Fibroblast of peridontal ligament (primary cell): ENCODE measurements around the gene PDIA4.
"Not testable (repeated sequence)": the region's sequence is repeated elsewhere in the genome, so short reads cannot be mapped to it uniquely, and the experiment has no call there.

Experiments used
- DNase-seq: peaks from one replicate; pipeline ENCODE4 v3.0.0-alpha.2; 2010; ENCODE audit errors: extremely low read depth

PDIA4 gene

DNA sequence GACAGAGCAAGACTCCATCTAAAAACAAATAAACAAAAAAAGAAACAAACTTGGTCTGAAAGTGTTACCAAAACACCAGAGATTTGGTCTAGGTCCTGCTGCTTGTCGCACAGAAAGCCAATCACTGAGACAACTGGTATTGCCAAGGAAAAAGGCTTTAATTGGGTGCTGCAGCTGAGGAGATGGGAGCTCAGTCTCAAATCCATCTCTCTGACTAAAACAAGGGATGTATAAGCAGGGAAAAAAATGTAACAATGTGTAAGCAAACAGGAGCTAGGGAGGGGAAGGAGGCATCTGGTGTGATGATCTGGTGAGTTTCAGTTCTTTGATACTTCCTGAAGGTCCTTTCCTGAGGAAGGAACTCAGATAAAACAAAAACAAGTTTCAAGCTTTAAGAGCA lies 8.4 kb upstream of the PDIA4 start:
- no peak for DNase-seq

DNA sequence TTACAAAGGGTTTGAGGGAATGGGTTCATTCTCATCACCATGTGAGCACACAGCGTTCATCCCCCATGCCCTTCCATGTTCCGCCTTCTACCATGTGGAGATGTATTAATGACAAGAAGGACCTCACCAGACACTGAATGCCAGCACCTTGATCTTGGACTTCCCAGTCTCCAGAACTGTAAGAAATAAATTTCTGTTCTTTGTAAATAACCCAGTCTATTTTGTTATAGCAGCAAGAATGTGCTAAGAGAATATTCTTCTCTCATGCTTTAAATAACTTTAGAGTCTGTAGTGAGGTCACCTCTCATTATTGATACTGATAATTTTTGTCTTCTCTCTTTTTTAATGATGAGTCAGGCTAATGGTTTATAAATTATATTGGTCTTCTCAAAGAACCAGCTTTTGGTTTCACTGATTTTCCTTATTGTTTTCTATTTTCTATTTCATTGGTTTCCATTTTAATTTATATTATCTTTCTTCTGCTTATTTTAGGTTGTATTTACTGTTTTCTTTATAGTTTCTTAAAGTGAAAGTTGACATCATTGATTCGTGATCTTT lies 3.1 kb upstream of the PDIA4 start:
- DNase-seq, result no peak

DNA sequence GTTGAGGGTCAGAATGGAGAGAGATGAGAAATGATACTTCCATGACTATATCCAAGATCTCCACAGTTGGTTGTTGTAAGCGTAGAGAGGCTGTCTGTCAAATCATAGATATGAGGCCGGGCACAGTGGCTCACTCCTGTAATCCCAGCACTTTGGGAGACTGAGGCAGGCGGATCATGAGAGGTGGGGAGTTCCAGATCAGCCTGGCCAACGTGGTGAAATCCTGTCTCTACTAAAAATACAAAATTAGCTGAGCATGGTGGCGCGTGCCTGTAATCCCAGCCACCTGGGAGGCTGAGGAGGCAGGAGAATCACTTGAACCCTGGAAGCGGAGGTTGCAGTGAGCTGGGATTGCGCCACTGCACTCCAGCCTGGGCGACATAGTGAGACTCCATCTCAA lies 2.1 kb upstream of the PDIA4 start:
- not testable (repeated sequence) for DNase-seq

DNA sequence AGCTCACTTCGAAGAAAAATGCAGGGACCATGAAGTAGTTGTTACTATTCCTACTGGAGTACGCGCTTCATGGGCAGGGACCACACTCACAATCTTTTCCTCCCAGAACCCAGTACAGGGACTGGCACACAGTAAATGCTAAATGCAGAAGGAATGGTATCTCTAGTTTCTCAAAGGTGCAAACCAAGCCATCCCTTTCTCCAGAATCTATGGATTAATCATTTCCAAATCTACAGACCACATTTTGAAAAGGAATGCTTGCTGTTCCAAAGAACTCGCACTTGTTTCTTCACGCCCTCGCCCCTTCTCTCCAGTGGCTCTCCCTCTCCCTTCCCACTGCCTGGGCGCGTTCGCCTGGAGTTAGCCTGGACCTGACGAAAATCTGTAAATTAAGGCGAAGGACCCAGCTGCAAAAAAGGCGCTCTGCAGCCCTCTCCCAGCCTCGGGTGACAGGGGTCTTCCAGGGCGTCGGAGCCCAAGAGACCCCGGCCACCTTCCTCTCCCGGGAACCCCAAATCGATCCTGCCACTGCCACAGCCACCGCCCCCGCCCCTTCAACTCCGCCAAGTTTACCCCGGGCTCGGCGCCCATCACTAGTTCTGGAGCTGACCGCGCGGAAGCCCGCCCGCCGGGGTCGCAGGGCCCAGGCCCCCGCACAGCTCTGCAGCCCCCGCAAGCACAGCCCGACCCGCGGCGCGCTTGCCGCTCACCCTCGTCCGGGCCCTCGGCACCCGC lies 527 bp downstream of the PDIA4 start:
- peak; percentile 37 for DNase-seq

DNA sequence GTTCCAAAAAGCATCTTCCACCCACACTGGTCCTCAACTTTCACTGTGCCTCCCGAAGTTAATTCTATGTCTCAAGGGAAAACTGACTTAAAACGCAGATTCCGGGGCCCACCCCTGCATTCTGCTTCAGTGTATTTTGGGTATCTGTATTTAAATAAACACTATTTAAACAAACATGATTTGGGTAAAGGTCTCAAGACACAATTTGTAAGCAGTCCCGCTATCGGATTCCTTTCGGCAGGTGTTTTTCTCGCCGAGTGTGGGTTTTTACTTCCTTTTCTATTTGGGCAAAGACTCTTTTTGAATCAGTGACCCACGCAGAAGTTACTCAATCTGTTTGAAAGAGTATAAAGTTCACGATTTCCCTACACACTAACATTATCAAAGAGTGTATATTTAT lies 1.2 kb downstream of the PDIA4 start:
- DNase-seq, result peak; percentile 19

DNA sequence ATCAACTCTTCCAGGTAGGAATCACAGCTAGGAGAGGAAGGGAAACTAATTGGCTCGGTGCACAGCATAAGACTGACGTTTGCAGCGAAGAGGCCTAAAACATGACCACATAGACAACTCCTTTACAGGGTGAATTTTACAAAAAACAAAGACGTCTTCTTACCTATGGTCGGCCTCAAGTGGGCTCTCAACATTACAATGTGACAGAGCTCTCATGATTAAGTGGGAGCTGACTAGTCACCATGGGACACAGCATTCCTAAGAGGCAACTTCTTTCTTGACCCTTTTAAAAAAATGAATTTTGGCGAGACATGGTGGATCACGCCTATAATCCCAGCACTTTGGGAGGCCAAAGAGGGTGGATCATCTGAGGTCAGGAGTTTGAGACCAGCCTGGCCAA lies 4.6 kb downstream of the PDIA4 start:
- no peak for DNase-seq

DNA sequence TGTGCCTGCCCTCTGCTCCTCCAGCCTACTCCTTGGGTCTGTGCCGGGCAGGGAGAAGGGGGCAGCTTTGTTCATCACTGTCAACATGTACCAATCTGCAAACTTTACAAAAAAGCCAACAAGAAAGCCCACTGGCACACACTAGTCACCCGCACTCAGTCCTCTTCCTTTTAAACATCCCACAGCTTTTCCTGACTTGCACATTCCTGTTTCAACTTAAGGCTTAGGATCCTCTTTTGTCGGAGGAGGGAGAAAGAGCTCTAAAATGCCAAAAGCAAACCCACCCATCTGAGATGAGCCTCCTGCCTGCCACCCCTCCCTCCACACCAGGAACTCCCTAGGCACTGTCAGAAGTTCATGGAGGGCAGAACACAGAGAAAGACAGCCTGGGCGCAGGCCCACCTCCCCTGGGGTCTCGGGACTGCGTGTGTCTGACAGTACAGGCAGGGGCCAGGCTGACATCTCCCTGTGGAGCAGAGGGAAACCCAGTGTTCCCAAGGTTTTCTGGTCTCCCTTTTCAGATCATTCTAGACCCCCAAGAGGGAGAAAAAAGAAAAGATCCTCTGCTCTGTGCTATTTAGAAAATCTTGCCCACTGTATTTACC lies 5.4 kb downstream of the PDIA4 start:
- peak; percentile 36 for DNase-seq

DNA sequence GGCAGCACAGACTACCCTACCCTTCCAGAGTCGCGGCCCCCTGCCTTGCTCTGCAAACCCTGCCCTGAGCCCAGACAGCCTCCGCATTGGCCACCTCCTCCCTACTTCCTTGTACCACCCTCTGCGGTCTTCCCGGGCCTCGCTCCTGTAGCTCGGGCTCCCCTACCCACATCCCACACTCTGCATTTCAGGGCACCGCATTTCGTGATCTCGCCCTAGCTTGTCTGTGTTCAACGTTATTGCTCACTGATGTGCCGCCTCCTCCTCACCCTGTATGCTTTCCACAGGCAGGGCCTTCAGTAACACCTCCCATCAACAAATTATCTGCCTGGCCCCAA lies 6.6 kb downstream of the PDIA4 start:
- DNase-seq, result no peak

DNA sequence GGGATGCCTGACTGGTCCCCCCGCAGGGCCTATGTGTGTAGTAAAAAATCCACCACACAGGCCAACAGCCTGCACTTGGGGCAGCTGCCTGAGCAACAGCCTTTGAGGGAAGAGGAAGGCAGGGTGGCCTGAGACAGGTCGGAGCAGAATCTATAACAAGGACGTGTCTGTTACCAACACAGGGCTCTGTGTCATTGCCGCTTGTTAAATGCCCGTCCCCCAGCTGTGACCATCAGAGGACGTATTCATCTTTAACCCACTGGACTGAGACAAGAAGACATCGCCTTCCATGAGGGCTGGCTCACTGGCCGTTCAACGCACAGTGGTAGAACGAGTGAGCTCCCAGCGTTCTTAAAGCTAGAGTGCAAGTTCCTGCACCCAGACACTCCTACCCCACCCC lies 7.8 kb downstream of the PDIA4 start:
- no peak for DNase-seq

DNA sequence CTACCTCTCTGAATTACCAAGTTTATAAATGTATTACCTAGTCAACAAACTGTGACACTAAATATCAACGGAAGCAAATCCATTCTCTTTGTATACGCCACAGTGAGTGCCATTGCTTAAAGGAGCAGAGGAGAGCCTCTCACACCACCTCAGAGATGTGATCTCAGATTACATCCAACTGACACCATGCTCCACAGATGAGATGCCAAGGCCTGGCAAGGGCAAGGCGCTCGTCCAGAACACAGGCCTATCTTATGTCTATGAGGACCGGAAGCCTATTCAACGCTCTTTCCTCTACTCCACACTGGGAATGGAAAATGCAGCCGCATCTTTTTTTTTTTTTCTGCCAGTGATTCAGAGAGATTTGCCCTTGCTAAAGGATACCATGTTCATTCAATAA lies 11.4 kb downstream of the PDIA4 start:
- DNase-seq, result no peak

DNA sequence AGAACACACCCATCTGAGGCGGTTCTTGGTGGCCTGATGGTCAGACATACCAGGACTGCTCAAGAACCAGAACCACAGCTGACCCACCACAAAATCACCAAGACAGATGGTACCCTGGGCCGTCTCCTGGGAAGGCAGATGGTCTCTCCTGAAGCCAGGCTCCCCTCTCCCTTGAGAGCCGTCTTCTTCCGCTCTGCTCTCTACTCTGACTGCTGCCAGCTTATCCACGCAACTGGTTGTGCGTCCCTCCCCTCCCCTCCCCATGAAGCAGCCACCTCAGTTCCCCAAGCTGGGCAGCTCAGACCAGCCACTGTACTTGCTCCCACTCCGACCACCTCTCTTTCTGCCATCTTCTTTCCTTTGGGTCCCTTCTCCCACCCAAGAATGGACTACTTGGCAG lies 14.0 kb downstream of the PDIA4 start:
- DNase-seq, result no peak

DNA sequence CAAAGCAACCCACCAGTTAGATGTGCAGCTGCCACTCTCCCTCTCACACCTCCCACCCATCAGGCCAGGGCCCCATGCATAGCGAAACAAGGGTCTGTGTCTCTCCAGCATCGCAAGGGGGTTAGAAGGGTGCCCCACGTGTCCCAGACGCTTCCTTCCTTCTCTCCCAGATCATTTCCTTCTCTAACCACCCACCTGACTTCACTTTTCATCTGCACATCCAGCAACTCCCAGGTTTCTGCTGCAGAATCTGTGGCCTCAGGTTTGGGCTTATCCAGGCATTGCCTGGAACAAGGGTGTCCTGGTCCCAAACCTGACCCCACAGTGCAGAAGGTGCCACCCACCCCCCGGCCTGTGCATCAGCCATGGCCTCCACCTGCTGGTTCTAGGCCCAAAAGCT lies 14.4 kb downstream of the PDIA4 start:
- no peak for DNase-seq

DNA sequence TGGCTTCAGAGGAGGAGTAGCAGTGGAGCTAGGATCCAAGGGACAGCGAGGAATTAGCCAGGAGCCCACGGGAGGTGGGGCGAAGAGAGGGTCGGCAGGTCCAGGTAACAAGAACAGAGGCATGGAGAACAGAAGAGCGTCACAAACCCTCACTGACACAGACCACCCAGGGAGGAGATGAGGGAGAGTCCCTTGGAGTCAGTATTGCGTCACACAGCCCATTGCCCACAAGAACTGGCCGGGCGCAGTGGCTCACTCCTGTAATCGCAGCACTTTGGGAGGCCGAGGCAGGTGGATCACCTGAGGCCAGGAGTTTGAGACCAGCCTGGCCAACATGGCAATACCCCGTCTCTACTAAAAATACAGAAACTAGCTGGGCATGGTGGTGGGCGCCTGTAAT lies 15.6 kb downstream of the PDIA4 start:
- not testable (repeated sequence) for DNase-seq

DNA sequence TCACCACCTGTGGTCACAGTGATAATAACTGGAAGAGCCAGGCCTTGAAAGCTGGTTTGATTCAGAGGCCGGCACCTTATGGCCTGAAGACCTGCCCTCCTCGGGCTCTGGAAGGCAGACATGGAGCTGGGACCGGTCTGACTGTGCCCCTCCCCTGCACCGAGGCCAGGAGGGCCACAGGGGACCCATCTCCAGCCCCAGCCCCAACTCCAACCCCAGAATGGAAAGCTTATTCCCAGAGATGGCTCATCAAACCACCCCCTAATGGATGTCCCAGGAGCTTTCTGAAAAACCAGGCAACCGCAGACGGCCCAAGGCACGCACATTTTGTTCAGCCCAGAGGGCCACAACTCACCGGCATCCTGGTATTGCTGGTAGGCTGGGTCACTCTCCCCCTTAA lies 16.8 kb downstream of the PDIA4 start:
- no peak for DNase-seq

DNA sequence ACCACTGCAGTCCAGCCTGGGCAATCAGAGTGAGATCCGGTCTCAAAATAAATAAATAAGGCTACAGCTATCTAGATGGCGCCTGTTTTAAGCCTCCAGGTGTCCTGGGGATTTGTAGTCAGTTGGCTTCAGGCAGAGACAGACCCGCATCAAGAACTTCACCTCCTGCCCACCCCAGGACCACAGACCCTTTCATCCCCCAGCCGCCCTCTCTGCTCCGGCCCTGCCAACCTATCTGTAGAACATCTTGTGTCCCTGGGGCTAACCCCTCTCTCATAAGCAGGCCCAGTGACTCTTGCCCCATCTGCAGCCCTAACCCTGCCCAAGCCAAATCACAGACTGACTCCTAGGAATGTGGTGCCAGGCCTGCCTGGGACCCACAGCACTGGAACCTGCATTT lies 17.9 kb downstream of the PDIA4 start:
- no peak for DNase-seq

DNA sequence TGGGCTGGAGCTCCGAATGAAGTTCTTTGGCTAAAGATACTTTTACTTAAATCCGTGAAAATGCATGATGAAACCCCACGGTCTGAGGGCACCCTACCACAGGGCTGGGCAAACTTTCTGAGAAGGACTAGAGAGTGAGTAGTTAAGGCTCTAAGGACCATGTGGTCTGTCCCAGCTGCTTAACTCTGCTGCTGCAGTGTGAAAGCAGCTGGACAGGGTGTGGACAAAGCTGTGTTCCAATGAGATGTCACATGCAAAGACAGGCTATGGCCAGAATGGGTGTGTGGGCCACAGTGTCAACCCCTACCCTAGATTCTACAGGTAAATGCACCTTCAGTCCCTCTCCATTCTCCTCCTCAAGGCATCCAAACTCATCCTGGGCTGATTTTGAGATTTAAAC lies 18.8 kb downstream of the PDIA4 start:
- no peak for DNase-seq

DNA sequence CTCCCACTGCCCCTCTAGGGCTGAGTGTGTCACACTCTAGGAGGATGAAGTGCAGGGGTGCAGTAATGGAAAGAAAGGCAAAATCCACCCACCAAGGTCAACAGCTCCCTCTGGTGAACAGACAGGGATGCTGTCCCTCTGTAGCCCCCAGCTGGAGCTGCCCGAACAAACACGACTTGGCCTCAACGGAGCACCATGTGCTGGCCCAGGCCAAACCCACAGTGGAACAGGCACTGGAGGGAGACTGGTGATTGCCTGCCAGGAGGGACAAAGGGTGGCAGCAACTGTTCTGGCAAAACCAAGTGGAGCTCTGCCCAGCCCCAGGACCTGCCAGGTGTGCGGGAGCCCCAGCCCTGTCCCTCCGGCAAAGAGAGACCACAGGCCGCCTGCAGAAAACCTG lies 20.7 kb downstream of the PDIA4 start:
- no peak for DNase-seq

DNA sequence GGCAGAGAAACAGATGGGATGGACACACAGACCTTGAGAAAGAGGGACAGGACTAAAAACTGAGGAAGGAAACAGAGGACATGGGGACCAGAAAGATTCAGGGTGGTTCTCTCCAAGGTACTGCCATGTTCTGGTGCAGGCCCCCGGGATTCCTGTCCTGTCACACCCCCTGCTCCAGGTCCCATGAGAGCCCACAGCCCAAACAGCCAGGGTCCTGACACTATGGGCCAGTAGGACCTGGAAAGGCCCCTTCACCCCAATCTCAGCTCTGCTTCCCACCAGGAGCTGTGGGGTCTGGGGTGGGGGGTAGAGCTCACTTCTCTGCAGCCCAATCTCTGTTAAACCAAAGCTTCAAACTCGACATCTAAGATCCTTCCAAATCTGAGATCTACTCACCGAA lies 21.2 kb downstream of the PDIA4 start:
- no peak for DNase-seq

DNA sequence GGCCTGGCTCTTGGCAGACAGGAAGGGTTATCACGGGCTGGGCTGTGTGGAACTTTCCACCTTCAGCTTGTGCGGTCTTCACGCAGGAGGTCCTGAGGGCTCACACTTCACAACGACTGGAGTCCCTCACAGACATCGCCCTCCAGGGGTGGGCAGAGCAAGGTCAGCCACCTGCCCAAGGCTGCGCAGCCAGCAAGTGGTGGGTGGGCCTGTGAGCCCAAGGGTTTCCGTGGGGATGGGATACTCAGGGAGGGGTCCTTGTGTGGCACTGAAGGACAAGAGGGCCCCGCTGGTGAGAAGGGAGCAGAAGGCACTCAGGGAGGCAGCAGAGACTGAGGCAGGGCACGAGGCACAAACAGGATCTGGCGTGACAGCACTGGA lies 22.0 kb downstream of the PDIA4 start:
- DNase-seq, result no peak

DNA sequence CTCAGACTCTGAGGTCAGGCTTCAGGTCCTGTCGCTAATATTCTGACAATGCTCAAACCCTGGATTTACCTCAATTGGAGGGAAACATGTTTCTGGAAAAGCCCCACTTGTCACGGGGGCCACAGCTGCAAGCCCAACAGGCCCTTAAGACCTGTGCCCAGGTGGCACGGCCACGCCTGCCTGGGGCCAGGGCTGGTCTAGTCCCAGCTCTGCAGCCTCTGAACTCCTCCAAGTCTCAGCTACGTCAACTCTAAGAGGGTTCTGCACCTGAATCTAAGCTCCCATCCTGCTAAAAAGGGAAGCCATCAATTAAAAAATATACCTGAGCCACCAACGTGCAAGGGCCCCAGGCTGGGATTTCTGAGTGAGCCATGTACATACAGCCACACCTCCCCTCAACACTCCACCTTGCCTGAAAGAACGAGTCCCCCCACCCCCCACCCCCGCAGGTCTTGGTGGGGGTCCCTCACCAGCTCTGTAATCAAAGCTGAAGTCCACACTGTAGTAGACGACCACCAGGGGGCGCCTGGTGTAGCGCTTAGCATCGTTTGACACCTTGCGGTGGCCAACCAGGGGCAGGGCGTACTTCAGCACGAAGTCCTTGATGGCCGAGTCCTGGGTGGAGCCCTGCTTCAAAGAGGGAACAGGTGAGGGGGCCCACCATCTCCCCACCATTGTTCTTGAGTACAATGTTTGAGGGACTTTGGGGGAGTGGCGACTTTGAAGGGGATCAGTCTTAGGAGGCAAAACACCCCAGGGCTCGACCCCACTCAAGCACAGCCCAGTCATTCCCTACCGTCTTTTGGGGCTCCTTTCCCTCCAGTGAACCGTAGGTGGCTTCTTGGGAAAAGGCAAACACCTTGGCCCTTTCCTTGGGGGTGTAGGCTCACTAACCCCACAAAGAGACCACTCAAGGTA lies 22.6 kb downstream of the PDIA4 start:
- peak; percentile 70 for DNase-seq

DNA sequence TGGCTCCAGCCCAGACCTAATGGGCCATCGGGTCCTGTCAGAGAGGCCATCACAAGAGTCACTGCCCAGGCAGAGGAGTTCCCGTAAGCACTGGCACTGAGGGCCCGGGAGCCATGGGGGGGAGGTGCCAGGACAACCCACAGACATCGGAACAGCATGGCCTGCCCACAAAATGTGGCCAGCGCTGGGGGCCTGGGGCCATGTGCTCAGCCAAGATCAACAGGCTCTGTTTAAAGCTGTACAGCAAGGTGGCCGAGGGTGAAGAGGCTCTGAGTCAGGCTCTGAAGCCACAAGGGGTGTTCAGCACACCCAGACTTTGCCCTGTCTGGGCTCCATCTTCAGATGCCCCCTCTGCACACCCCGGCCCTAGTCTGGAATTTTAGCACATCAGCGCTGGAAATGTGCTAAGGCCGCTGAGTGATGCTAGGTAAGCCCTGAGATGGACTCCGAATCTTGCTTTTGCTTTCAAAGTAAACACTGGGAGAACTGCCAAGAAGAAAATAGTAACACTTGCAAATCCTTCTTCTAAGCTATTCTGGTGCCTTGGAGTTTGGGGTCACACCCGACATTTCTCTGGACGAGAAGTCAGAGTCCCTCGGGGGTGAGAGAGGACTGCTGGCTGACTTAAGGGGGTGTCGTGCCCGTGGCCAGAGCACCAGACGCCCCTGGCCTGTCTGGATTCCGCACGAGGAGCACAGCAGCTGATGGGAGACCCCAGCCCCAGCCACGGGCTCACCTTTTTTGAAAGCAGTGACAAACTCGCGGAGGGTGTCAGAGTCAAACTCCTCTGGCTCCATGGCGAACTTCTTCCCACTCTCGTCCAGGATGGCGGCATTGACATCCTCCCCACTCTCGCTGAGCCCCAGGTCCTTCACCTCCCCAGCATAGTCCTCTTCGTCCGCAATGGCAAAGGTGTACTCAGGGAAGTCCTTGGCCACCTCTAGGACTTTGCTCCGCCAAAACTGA lies 23.6 kb downstream of the PDIA4 start:
- no peak for DNase-seq
